ENCODE results near the gene ADAMTS14.

The ADAMTS14 gene

DNA sequence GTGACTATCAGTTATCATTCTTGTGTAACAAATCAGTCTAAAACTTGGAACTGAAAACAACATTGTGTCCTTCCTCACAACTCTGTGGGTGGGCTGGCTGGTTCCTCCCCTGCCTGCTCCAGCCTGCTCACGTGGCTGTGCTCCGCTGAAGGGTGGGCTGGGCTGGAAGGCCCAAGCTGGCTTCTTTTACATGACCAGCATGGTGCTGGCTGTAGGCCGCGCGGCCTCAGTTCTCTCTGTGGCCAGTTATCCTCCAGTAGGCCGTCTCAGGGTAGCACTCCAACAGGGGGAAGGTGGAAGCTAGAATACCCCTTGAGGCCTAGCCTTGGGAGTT is 11.3 kb downstream of the ADAMTS14 start:
- TF ChIP-seq, protein P1, sequence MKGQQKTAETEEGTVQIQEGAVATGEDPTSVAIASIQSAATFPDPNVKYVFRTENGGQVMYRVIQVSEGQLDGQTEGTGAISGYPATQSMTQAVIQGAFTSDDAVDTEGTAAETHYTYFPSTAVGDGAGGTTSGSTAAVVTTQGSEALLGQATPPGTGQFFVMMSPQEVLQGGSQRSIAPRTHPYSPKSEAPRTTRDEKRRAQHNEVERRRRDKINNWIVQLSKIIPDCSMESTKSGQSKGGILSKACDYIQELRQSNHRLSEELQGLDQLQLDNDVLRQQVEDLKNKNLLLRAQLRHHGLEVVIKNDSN (IDR thresholded peaks at IDR 0.05): no peak
- TF ChIP-seq FOXM1 (IDR thresholded peaks at IDR 0.05; ENCODE audit: borderline replicate concordance, low read depth): no peak
- no peak for TF ChIP-seq NFIC (IDR thresholded peaks at IDR 0.05)
- TF ChIP-seq RAD21 (IDR thresholded peaks at IDR 0.05; ENCODE audit: low read depth): no peak
- TF ChIP-seq, protein P2, sequence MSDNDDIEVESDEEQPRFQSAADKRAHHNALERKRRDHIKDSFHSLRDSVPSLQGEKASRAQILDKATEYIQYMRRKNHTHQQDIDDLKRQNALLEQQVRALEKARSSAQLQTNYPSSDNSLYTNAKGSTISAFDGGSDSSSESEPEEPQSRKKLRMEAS (IDR thresholded peaks at IDR 0.05): no peak
- TF ChIP-seq, protein P3, sequence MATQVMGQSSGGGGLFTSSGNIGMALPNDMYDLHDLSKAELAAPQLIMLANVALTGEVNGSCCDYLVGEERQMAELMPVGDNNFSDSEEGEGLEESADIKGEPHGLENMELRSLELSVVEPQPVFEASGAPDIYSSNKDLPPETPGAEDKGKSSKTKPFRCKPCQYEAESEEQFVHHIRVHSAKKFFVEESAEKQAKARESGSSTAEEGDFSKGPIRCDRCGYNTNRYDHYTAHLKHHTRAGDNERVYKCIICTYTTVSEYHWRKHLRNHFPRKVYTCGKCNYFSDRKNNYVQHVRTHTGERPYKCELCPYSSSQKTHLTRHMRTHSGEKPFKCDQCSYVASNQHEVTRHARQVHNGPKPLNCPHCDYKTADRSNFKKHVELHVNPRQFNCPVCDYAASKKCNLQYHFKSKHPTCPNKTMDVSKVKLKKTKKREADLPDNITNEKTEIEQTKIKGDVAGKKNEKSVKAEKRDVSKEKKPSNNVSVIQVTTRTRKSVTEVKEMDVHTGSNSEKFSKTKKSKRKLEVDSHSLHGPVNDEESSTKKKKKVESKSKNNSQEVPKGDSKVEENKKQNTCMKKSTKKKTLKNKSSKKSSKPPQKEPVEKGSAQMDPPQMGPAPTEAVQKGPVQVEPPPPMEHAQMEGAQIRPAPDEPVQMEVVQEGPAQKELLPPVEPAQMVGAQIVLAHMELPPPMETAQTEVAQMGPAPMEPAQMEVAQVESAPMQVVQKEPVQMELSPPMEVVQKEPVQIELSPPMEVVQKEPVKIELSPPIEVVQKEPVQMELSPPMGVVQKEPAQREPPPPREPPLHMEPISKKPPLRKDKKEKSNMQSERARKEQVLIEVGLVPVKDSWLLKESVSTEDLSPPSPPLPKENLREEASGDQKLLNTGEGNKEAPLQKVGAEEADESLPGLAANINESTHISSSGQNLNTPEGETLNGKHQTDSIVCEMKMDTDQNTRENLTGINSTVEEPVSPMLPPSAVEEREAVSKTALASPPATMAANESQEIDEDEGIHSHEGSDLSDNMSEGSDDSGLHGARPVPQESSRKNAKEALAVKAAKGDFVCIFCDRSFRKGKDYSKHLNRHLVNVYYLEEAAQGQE (IDR thresholded peaks at IDR 0.05; ENCODE audit: low read depth): no peak
- TF ChIP-seq EP300 (IDR thresholded peaks at IDR 0.05; ENCODE audit: borderline replicate concordance): no peak
- no peak for TF ChIP-seq CEBPB (IDR thresholded peaks at IDR 0.05)
- no peak for TF ChIP-seq TAF1 (IDR thresholded peaks at IDR 0.05; ENCODE audit: low read depth)

DNA sequence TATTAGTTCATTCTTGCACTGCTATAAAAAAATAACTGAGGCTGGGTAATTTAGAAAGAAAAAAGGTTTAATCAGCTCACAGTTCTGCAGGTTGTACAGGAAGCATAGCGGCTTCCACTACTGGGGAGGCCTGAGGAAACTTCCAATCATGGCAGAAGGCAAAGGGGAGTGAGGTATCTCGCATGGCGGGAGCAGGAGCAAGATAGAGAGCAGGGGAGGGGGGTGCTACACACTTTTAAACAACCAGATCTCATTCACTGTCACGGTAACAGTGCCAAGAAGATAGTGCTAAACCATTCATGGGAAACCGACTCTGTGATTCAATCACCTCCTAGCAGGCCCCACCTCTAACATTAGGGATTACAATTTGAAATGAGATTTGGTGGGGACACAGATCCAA is 11.6 kb downstream of the ADAMTS14 start:
- no peak for TF ChIP-seq TAF1 (IDR thresholded peaks at IDR 0.05; ENCODE audit: low read depth)
- TF ChIP-seq CREB1 (IDR thresholded peaks at IDR 0.05; ENCODE audit: low read depth): no peak
- TF ChIP-seq, protein P2 (IDR thresholded peaks at IDR 0.05): no peak
- no peak for TF ChIP-seq NFIC (IDR thresholded peaks at IDR 0.05)

DNA sequence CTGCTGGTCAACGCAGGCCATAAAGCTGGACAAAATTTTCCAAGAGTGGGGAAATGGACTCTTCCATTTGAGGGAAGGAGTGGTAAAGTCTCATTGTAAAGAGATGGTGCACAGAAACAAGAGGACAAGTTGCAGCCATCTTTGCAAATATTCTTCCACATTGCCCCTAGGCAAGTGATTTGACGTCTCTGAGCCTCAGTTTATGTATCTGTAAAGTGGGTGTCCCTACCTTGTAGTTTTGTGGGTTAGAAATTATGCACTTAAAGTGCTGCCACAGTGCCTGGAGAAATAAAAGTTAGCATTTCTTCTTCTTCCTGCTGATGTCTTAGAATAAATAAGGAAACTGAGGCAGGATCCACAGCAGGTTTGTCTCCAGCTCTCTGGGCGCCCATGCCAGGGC is 12.1 kb downstream of the ADAMTS14 start:
- TF ChIP-seq CREB1 (IDR thresholded peaks at IDR 0.05; ENCODE audit: low read depth): no peak
- no peak for TF ChIP-seq TCF12 (IDR thresholded peaks at IDR 0.05; ENCODE audit: low read depth)
- TF ChIP-seq EP300 (IDR thresholded peaks at IDR 0.05; ENCODE audit: borderline replicate concordance): no peak
- TF ChIP-seq, protein P1 (IDR thresholded peaks at IDR 0.05): no peak
- no peak for TF ChIP-seq RAD21 (IDR thresholded peaks at IDR 0.05; ENCODE audit: low read depth)
- TF ChIP-seq NFIC (IDR thresholded peaks at IDR 0.05): no peak

DNA sequence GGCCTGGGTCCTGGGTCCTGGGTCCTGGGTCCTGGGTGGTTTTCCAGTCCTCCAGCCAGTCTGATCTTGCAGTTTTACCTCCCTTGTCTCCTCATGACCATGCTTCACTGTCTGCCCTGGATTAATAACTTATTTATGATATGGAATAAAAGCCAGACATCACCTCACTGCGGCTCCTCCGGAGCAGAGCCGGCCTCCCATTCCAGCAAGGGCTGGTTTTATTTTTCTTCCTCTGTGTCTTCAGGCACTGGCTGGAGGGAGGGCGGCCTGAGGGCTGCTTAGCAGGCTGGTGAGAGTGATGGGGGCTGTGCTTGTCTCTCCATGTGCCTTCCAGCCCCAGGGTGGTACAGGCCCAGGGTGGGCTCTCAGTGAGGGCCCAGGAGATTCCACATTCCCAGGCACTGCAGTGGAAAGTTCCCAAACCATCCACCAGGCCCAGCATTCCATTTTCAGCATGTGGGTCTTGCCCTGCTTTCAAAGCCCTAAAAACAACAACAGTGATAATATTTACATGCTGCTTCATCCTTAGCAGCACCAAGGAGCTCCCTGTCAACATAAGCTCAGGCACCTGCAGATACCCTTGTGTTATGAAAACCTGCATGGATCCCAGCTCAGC is 12.6 kb downstream of the ADAMTS14 start:
- TF ChIP-seq, protein P3 (IDR thresholded peaks at IDR 0.05; ENCODE audit: low read depth): no peak
- TF ChIP-seq, protein P2 (IDR thresholded peaks at IDR 0.05): no peak
- TF ChIP-seq EP300 (IDR thresholded peaks at IDR 0.05; ENCODE audit: borderline replicate concordance): no peak
- TF ChIP-seq TEAD4 (IDR thresholded peaks at IDR 0.05): no peak
- TF ChIP-seq TAF1 (IDR thresholded peaks at IDR 0.05; ENCODE audit: low read depth): no peak
- no peak for TF ChIP-seq RAD21 (IDR thresholded peaks at IDR 0.05; ENCODE audit: low read depth)
- TF ChIP-seq EGR1 (IDR thresholded peaks at IDR 0.05): no peak
- TF ChIP-seq NFIC (IDR thresholded peaks at IDR 0.05): no peak
- no peak for TF ChIP-seq CEBPB (IDR thresholded peaks at IDR 0.05)
- TF ChIP-seq TCF12 (IDR thresholded peaks at IDR 0.05; ENCODE audit: low read depth): no peak
- TF ChIP-seq YY1 (IDR thresholded peaks at IDR 0.05; ENCODE audit: low read depth): no peak
- TF ChIP-seq FOXM1 (IDR thresholded peaks at IDR 0.05; ENCODE audit: borderline replicate concordance, low read depth): no peak
- TF ChIP-seq ZBTB7A (IDR thresholded peaks at IDR 0.05; ENCODE audit: low read depth): no peak
- TF ChIP-seq CREB1 (IDR thresholded peaks at IDR 0.05; ENCODE audit: low read depth): no peak

DNA sequence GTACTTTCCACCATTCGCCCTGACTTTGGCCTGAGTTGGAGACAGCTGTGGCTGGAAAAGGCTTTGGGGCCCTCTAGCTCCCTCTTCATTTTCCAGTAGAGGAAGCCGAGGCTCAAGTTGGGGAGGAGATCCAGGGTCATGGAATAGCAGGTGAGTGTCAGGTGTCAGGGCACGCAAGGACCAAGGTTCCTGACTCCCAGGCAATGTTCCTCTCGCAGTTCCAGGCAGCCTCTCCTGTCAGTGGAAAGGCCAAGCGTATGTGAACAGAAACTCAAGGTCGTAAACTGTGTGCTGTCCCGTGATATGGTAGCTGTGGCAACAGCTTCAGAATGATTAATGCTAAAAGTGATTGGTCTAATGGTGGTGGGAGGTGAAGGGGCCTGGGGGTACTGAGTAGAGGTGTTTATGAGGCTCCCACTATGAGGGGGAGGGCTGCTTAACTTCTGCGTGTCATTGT is 13.2 kb downstream of the ADAMTS14 start:
- TF ChIP-seq CEBPB (IDR thresholded peaks at IDR 0.05) (no peak), ZBTB7A (IDR thresholded peaks at IDR 0.05; ENCODE audit: low read depth) (no peak)

DNA sequence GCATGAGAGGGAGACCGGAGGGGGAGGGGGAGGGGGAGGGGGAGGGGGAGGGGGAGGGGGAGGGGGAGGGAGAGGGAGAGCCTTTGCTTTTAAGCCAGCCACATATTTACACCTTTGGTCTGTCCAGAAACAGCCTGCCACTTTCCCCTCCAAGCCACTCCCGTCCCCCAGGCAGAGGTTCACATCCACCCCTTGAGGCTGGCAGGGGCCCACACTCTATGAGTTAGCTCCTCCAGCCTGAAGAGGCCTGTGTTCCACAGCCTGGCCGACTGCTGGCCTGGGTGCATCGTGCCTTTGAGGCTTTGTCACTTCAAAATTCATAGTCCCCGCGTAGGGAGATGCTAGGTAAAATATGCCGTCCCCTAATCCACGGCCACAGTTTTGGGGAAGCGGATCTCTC is 16.5 kb downstream of the ADAMTS14 start:
- TF ChIP-seq FOXM1 (IDR thresholded peaks at IDR 0.05; ENCODE audit: borderline replicate concordance, low read depth) (no peak), TAF1 (IDR thresholded peaks at IDR 0.05; ENCODE audit: low read depth) (no peak)

DNA sequence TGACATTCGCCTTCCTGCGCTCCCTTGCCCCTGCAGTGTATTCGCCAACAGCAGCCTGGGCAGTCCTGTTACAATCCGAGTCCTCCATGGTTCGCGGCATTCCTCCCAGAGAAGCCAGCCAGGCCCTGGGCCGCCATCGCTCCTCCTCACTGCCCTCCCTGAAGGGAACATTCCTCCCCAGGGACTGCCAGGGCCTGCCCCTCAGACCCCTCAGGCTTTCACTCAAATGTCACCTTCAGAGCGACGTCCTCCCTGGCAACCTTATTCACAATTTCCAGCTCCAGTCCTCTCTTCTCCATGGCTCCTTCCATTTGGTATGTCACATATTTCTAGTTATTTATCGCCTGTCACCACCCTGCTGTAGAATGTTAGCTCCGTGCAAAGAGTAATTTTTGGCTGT is 17.4 kb downstream of the ADAMTS14 start:
- TF ChIP-seq ZBTB7A (IDR thresholded peaks at IDR 0.05; ENCODE audit: low read depth): no peak

All from Ishikawa (cell line).